Measurements from ENCODE around the gene ACTR5. TPM values are rescaled to one million over a fixed set of nuclear protein-coding genes. Genes with fewer than 3 reads are reported as not detected.
A peak's percentile ranks its signal among the peaks of the same experiment; 100 is the strongest.
"Not testable (repeated sequence)": the region's sequence is repeated elsewhere in the genome, so short reads cannot be mapped to it uniquely, and the experiment has no call there.

ACTR5 gene
- total RNA-seq, 4 donors from 2014 or later, result 7.2 to 21.3 (median 11.4) TPM

GRCh38 chr20:38812709-38813573 is 64.7 kb downstream of the ACTR5 start:
- DNase-seq, result no peak
- no peaks in the 10 kb centered on the region for H3K36me3 ChIP-seq
- no peaks in the 10 kb centered on the region for H3K9me3 ChIP-seq
- WGBS, 2 donors (ENCODE audit: low coverage in 1 of 2), result 80 to 81% methylated on average over 1 to 4 of the region's 4 CpGs
- no peak overlapping the region for H3K4me3 ChIP-seq
- intact Hi-C loops (cut with DNase I; ENCODE audit: low total_unique reads), result no loop called here
- no peak for TF ChIP-seq POLR2A (IDR thresholded peaks at IDR 0.05)
- TF ChIP-seq CTCF (IDR thresholded peaks at IDR 0.05), result no peak
- TF ChIP-seq POLR2AphosphoS5 (IDR thresholded peaks at IDR 0.05), result no peak
- no peak for TF ChIP-seq EP300 (IDR thresholded peaks at IDR 0.05; ENCODE audit: low read depth)
- peaks cover 0 to 4% (median 0%) of the 10 kb centered on the region in 4 donors for H3K4me1 ChIP-seq
- H3K27me3 ChIP-seq, result peaks cover 17% of the 10 kb centered on the region
- H3K27ac ChIP-seq, result peak overlapping the region in 1 of 4 donors; percentile 17
- in situ Hi-C loops (cut with MboI; ENCODE audit: low pct_ligation_motif_present in 1 of 4, low pct_unique_long_range_greater_than_20kb in 1 of 4, low sequenced_read_pairs in 3 of 4), result no loop called here

DNA sequence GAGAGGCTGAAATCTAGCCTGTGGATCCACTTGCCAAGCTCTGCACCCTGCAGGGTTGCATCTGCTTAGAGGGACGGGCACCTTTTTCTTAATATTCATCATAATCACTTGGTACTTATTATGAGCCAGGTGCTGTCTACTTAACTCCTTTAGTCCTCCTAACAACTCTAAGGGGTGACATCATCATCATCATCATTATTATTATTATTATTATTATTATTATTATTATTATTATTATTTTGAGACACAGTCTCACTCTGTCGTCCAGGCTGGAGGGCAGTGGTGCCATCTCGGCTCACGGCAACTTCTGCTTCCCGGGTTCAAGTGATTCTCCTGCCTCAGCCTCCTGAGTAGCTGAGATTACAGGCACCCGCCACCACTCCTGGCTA is 65.3 kb downstream of the ACTR5 start:
- H3K4me1 ChIP-seq; H3K4me3 ChIP-seq; DNase-seq; H3K27ac ChIP-seq; H3K36me3 ChIP-seq; in situ Hi-C loops (cut with MboI; ENCODE audit: low pct_ligation_motif_present in 1 of 4, low pct_unique_long_range_greater_than_20kb in 1 of 4, low sequenced_read_pairs in 3 of 4); H3K9me3 ChIP-seq; intact Hi-C loops (cut with DNase I; ENCODE audit: low total_unique reads): not testable (repeated sequence)
- peaks cover 11% of the 10 kb centered on the region for H3K27me3 ChIP-seq
- 87 to 91% methylated on average over 5 to 6 of the region's 6 CpGs for WGBS, 2 donors (ENCODE audit: low coverage in 1 of 2)

GRCh38 chr20:38815446-38815845 is 67.2 kb downstream of the ACTR5 start:
- no peak for TF ChIP-seq POLR2A (IDR thresholded peaks at IDR 0.05)
- TF ChIP-seq POLR2AphosphoS5 (IDR thresholded peaks at IDR 0.05), result no peak
- TF ChIP-seq CTCF (IDR thresholded peaks at IDR 0.05), result no peak
- no peak for TF ChIP-seq EP300 (IDR thresholded peaks at IDR 0.05; ENCODE audit: low read depth)
- Histone ChIP-seq H3K9me3 (no peaks in the 10 kb centered on the region), H3K27me3 (no peaks in the 10 kb centered on the region), H3K4me1 (no peaks in the 10 kb centered on the region), H3K36me3 (no peaks in the 10 kb centered on the region), H3K27ac (no peak overlapping the region), H3K4me3 (no peak overlapping the region)
- in situ Hi-C loops (cut with MboI; ENCODE audit: low pct_ligation_motif_present in 1 of 4, low pct_unique_long_range_greater_than_20kb in 1 of 4, low sequenced_read_pairs in 3 of 4) (no loop called here), intact Hi-C loops (cut with DNase I; ENCODE audit: low total_unique reads) (no loop called here)
- no peak for DNase-seq

GRCh38 chr20:38818113-38819065 is 70.1 kb downstream of the ACTR5 start:
- in situ Hi-C loops (cut with MboI; ENCODE audit: low pct_ligation_motif_present in 1 of 4, low pct_unique_long_range_greater_than_20kb in 1 of 4, low sequenced_read_pairs in 3 of 4) (no loop called here), intact Hi-C loops (cut with DNase I; ENCODE audit: low total_unique reads) (no loop called here)
- no peaks in the 10 kb centered on the region for H3K4me1 ChIP-seq
- H3K27ac ChIP-seq, result no peak overlapping the region
- 77 to 79% methylated on average over 6 to 9 of the region's 9 CpGs for WGBS, 2 donors (ENCODE audit: low coverage in 1 of 2)
- no peak overlapping the region for H3K4me3 ChIP-seq
- H3K9me3 ChIP-seq, result no peaks in the 10 kb centered on the region
- DNase-seq, result no peak
- TF ChIP-seq EP300 (IDR thresholded peaks at IDR 0.05; ENCODE audit: low read depth), result no peak
- TF ChIP-seq CTCF (IDR thresholded peaks at IDR 0.05), result no peak
- TF ChIP-seq POLR2AphosphoS5 (IDR thresholded peaks at IDR 0.05), result no peak
- no peak for TF ChIP-seq POLR2A (IDR thresholded peaks at IDR 0.05)
- H3K36me3 ChIP-seq, result no peaks in the 10 kb centered on the region
- H3K27me3 ChIP-seq, result peaks cover 3% of the 10 kb centered on the region

Small RNA genes within 50 kb of the gene (small RNA-seq; reads per million reads assigned to genes)
- 0 reads per million in 4 donors for gene RF00017

Other genes with a start within 250 kb of the ACTR5 start
- gene ADIG, start 167.3 kb upstream of the ACTR5 start, total RNA-seq, result not detected
- not detected for gene ARHGAP40, start 146.7 kb upstream of the ACTR5 start, total RNA-seq
- not detected for gene SLC32A1, start 24.0 kb upstream of the ACTR5 start, total RNA-seq
- gene PPP1R16B, start 57.2 kb downstream of the ACTR5 start, total RNA-seq, result 10 to 100 TPM in 2 of 4 donors, 1 to 10 TPM in 2; 1.8 to 11.1 (median 7.0) TPM
- gene FAM83D, start 178.0 kb downstream of the ACTR5 start, total RNA-seq, result 10 to 100 TPM in 3 of 4 donors, 1 to 10 TPM in 1; 7.2 to 42.3 (median 19.6) TPM
- gene DHX35, start 213.9 kb downstream of the ACTR5 start, total RNA-seq, result 10 to 100 TPM; 15.5 to 75.9 (median 17.7) TPM